Esophagus squamous epithelium (tissue), 4 donors: ENCODE measurements around the gene ENDOG.

ENCODE experiments used
- POLR2A ChIP-seq, 4 donors: fragments of 450-650 bp; IDR thresholded peaks; one replicate each; pipeline ENCODE4 v1.6.1; 2017; ENCODE audit warnings: antibody characterized with exemption in 4 of 4, mild to moderate bottlenecking in 4 of 4, moderate library complexity in 3 of 4
- TF ChIP-seq, protein P1 (sequence below), 6 experiments: fragments of 450-650 bp in 4 of 6; fragments of 200-600 bp in 2 of 6; sonication (generic) in 2 of 6; IDR thresholded peaks; one replicate each; pipeline ENCODE4 v1.5.1; 2016 to 2019; ENCODE audit warnings: antibody characterized with exemption in 6 of 6, mild to moderate bottlenecking in 4 of 6, moderate library complexity in 4 of 6

DNA sequence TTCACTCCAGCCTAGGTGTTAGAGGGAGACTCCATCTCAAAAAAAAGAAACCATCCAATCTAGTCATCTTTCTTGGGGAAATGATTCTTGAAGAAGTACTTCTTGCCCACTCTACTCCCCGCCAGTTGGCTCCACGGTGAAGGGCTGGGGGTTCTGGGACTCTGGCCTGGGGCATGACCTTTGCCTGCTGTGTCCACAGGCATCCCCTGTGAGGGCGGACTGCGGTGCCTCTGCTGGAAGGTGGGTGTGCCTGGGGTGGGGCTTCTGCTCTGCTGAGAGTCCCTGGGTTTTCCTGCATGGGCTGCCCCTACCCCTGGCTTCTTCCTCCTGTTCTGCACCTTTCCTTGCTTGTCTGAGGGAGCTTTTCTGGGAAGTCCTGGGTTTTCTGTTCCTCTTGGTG, 27.8 kb upstream of the ENDOG start:
- TF ChIP-seq POLR2A (IDR thresholded peaks at IDR 0.05): no peak
- TF ChIP-seq, protein P1, sequence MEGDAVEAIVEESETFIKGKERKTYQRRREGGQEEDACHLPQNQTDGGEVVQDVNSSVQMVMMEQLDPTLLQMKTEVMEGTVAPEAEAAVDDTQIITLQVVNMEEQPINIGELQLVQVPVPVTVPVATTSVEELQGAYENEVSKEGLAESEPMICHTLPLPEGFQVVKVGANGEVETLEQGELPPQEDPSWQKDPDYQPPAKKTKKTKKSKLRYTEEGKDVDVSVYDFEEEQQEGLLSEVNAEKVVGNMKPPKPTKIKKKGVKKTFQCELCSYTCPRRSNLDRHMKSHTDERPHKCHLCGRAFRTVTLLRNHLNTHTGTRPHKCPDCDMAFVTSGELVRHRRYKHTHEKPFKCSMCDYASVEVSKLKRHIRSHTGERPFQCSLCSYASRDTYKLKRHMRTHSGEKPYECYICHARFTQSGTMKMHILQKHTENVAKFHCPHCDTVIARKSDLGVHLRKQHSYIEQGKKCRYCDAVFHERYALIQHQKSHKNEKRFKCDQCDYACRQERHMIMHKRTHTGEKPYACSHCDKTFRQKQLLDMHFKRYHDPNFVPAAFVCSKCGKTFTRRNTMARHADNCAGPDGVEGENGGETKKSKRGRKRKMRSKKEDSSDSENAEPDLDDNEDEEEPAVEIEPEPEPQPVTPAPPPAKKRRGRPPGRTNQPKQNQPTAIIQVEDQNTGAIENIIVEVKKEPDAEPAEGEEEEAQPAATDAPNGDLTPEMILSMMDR (IDR thresholded peaks at IDR 0.05): no peak
